ENCODE results near the gene SYTL1.

SYTL1 gene

DNA sequence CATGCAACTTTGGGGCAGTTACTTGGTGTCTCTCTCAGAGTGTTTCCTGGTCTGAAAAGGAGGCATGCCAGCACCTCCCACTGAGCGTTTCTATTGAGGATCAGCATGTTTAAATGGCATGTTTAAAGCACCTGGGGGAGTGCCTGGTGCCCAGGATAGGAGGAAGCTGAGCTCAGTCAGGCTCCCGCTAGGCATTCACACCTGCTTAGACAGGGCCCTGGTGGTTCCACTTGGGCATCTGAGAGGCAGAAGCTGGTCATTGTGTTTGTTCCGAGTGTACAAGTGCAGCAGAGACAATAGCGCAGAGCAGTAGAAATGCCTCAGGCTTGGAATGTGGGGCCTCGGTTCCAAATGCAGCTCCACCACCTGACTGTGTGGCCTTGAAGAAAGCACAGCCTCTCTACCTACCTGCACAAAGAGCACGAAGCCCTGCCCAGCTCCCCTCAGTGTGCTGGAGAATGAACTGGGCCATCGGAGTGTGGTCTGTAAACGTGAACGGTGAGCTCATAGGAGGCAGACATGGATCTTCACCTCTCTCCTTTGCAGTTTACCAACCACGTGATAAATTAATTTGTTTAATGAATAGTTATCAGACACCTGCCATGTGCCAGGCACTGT lies 40.1 kb upstream of the SYTL1 start:
- Histone ChIP-seq H3K4me1 (ENCODE audit: control insufficient read depth, insufficient read depth, low read length, poor library complexity, severe bottlenecking) (peaks cover 42% of the 10 kb centered on the region), H3K36me3 (ENCODE audit: control insufficient read depth, insufficient read depth, low read length) (peaks cover 26% of the 10 kb centered on the region), H3K27ac (ENCODE audit: low read depth, low read length, severe bottlenecking) (no peak overlapping the region), H3K9me3 (ENCODE audit: control insufficient read depth, low read length) (no peaks in the 10 kb centered on the region), H3K4me3 (ENCODE audit: extremely low read depth, insufficient read depth, low read length, poor library complexity, severe bottlenecking) (no peak overlapping the region)
- WGBS, 2 experiments (ENCODE audit: insufficient coverage in 2 of 2) = 83 to 88% methylated on average over 4 to 9 of the region's 10 CpGs

DNA sequence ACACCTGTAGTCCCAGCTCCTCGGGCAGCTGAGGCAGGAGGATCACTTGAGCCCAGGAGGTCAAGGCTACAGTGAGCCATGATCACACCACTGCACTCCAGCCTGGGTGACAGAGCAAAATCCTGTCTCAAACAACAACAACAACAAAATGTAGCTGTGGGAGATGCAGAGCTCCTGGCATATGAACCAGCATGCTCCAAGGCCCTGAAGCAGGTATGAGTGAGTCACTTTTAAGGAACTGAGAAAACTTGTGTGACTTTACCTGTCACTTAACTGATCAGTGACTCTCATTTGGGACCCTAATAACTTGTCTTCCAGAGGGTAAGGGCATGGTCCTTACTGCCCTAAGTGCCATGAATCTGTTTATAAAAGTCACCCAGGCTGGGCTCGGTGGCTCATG lies 39.2 kb upstream of the SYTL1 start:
- Histone ChIP-seq H3K4me3 (ENCODE audit: extremely low read depth, insufficient read depth, low read length, poor library complexity, severe bottlenecking) (no peak overlapping the region), H3K4me1 (ENCODE audit: control insufficient read depth, insufficient read depth, low read length, poor library complexity, severe bottlenecking) (peaks cover 48% of the 10 kb centered on the region), H3K36me3 (ENCODE audit: control insufficient read depth, insufficient read depth, low read length) (peaks cover 19% of the 10 kb centered on the region), H3K9me3 (ENCODE audit: control insufficient read depth, low read length) (no peaks in the 10 kb centered on the region), H3K27ac (ENCODE audit: low read depth, low read length, severe bottlenecking) (no peak overlapping the region)
- WGBS, 2 experiments (ENCODE audit: insufficient coverage in 2 of 2) = 90 to 100% methylated on average over 1 to 2 of the region's 2 CpGs

DNA sequence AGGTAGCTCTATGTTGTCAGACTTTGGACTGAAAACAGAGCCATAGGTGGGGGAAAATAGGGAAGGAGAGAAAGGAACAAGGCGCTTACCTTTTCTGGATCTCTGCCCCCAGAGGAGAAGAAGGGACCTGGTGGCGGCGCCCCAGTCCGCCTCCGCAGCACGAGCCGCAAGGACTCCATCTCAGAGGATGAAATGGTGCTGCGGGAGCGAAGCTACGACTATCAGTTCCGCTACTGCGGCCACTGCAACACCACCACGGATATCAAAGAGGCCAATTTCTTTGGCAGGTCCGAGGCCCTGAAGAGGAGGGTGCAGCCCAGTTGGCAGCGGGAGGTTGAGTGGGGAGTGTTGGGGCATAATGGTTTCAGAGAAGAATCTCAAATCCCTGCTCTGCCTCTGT lies 38.3 kb upstream of the SYTL1 start:
- Histone ChIP-seq H3K27ac (ENCODE audit: low read depth, low read length, severe bottlenecking) (no peak overlapping the region), H3K4me3 (ENCODE audit: extremely low read depth, insufficient read depth, low read length, poor library complexity, severe bottlenecking) (no peak overlapping the region), H3K36me3 (ENCODE audit: control insufficient read depth, insufficient read depth, low read length) (peaks cover 11% of the 10 kb centered on the region), H3K9me3 (ENCODE audit: control insufficient read depth, low read length) (no peaks in the 10 kb centered on the region), H3K4me1 (ENCODE audit: control insufficient read depth, insufficient read depth, low read length, poor library complexity, severe bottlenecking) (peaks cover 41% of the 10 kb centered on the region)
- 91 to 96% methylated on average over 13 to 15 of the region's 15 CpGs for WGBS, 2 experiments (ENCODE audit: insufficient coverage in 2 of 2)

GRCh38 chr1:27306071-27306470 lies 35.8 kb upstream of the SYTL1 start:
- Histone ChIP-seq H3K27ac (ENCODE audit: low read depth, low read length, severe bottlenecking) (no peak overlapping the region), H3K4me3 (ENCODE audit: extremely low read depth, insufficient read depth, low read length, poor library complexity, severe bottlenecking) (no peak overlapping the region), H3K9me3 (ENCODE audit: control insufficient read depth, low read length) (no peaks in the 10 kb centered on the region), H3K36me3 (ENCODE audit: control insufficient read depth, insufficient read depth, low read length) (peaks cover 8% of the 10 kb centered on the region), H3K4me1 (ENCODE audit: control insufficient read depth, insufficient read depth, low read length, poor library complexity, severe bottlenecking) (peaks cover 19% of the 10 kb centered on the region)
- 88 to 96% methylated on average over 9 to 11 of the region's 11 CpGs for WGBS, 2 experiments (ENCODE audit: insufficient coverage in 2 of 2)

GRCh38 chr1:27306892-27307761 lies 34.7 kb upstream of the SYTL1 start:
- WGBS, 2 experiments (ENCODE audit: insufficient coverage in 2 of 2) = 56 to 57% methylated on average over 8 to 10 of the region's 11 CpGs
- H3K4me1 ChIP-seq (ENCODE audit: control insufficient read depth, insufficient read depth, low read length, poor library complexity, severe bottlenecking) = peaks cover 8% of the 10 kb centered on the region
- H3K4me3 ChIP-seq (ENCODE audit: extremely low read depth, insufficient read depth, low read length, poor library complexity, severe bottlenecking) = no peak overlapping the region
- peaks cover 1% of the 10 kb centered on the region for H3K36me3 ChIP-seq (ENCODE audit: control insufficient read depth, insufficient read depth, low read length)
- peak overlapping the region; percentile 36 for H3K27ac ChIP-seq (ENCODE audit: low read depth, low read length, severe bottlenecking)
- H3K9me3 ChIP-seq (ENCODE audit: control insufficient read depth, low read length) = no peaks in the 10 kb centered on the region

DNA sequence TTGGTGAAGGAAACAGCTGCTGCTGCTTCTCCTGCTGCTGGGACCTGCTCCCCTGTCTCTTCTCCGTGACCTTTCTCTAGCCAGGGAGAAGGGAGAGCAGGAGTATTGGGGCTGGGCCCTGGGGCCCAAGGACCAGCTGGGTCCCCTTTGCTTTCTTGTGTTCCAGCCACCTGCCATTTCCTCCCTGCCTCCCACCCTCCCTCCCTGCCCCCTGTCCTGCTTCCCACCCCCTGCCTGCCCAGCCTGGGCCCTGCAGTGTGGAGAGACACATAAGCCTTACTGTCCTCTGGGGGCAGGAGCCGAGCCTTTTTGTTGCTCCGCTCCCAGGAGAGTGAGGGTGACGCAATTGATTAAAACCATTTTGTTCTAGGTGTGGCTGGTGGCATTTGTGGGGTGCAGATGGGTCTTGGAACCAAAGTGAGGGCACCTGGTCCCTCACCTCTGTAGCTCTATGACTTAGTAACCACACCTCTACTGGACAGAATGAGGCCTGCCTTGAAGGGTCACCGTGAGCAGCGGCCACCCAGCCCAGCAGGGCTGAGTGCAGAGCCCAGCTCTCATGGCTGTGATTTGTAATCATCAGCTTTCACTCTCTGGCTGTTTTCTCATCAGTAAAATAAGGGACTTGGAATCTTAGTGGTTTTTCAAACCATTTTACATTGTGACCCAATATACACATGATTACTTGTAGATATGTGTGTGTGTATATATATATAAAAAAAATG lies 33.8 kb upstream of the SYTL1 start:
- H3K27ac ChIP-seq (ENCODE audit: low read depth, low read length, severe bottlenecking) = no peak overlapping the region

DNA sequence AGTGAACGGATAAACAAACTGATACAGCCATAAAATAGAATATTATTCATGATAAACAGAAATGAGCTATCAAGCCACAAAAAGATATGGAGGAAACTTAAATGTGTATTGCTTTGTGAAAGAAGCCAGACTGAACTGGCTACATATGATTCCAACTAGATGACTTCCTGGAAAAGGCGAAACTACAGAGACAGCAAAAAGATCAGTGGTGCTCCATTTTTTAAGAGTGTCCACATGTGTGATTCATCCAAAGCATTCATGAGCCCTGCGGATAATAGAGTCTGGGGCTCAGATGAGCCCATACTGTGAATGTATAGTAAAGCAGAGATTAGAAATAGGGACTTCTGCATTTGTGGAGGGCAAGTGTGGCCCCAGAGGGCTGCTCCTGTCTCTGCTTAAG lies 27.7 kb upstream of the SYTL1 start:
- peaks cover 2% of the 10 kb centered on the region for H3K4me1 ChIP-seq (ENCODE audit: control insufficient read depth, insufficient read depth, low read length, poor library complexity, severe bottlenecking)
- H3K27ac ChIP-seq (ENCODE audit: low read depth, low read length, severe bottlenecking) = no peak overlapping the region
- H3K9me3 ChIP-seq (ENCODE audit: control insufficient read depth, low read length) = no peaks in the 10 kb centered on the region
- 93% methylated on average over 2 of the region's 3 CpGs for WGBS, 2 experiments (ENCODE audit: insufficient coverage in 2 of 2)
- no peaks in the 10 kb centered on the region for H3K36me3 ChIP-seq (ENCODE audit: control insufficient read depth, insufficient read depth, low read length)
- H3K4me3 ChIP-seq (ENCODE audit: extremely low read depth, insufficient read depth, low read length, poor library complexity, severe bottlenecking) = no peak overlapping the region

More for the DNA sequence above, 33.8 kb upstream of the SYTL1 start:
- Histone ChIP-seq H3K4me3 (ENCODE audit: extremely low read depth, insufficient read depth, low read length, poor library complexity, severe bottlenecking) (no peak overlapping the region), H3K36me3 (ENCODE audit: control insufficient read depth, insufficient read depth, low read length) (no peaks in the 10 kb centered on the region), H3K4me1 (ENCODE audit: control insufficient read depth, insufficient read depth, low read length, poor library complexity, severe bottlenecking) (peaks cover 8% of the 10 kb centered on the region), H3K9me3 (ENCODE audit: control insufficient read depth, low read length) (no peaks in the 10 kb centered on the region)
- WGBS, 2 experiments (ENCODE audit: insufficient coverage in 2 of 2) = 78 to 100% methylated on average over 1 to 6 of the region's 6 CpGs

DNA sequence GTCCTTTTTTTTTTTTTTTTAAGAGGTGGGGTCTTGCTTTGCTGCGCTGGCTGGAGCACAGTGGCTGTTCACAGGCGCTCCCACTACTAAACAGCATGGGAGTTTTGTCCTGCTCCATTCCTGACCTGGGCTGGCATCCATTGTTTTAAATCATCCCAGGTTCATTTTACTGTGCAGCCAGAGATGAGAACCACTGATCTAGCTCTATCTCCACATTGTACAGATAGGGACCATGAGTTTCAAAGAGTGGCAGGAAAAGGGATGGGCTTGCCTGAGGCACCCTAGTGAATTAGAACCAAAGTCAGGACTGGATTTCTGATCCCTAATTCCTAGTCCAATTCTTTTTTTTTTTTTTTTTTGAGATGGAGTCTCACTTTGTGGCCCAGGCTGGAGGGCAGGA lies 27.1 kb upstream of the SYTL1 start:
- Histone ChIP-seq H3K9me3 (ENCODE audit: control insufficient read depth, low read length) (no peaks in the 10 kb centered on the region), H3K4me3 (ENCODE audit: extremely low read depth, insufficient read depth, low read length, poor library complexity, severe bottlenecking) (no peak overlapping the region), H3K27ac (ENCODE audit: low read depth, low read length, severe bottlenecking) (no peak overlapping the region), H3K36me3 (ENCODE audit: control insufficient read depth, insufficient read depth, low read length) (no peaks in the 10 kb centered on the region), H3K4me1 (ENCODE audit: control insufficient read depth, insufficient read depth, low read length, poor library complexity, severe bottlenecking) (peaks cover 2% of the 10 kb centered on the region)
- WGBS, 2 experiments (ENCODE audit: insufficient coverage in 2 of 2) = 83 to 95% methylated on average over 1 to 2 of the region's 2 CpGs

DNA sequence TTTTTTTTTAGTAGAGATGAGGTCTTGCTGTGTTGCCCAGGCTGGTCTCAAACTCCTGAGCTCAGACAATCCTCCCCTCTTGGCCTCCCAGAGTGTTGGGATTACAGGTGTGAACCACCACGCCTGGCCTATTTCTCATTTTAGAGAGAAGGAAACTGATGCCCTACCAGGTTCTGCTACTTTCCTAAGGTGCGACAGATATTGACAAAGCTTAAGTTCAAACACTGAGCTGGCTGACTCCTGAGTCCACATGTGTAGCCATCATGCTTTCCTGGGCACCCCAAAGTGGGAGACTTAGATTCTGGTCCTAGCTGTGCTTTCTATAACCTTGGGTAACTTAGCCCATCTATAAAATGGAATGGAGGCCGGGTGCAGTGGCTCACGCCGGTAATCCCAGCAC lies 25.0 kb upstream of the SYTL1 start:
- no peaks in the 10 kb centered on the region for H3K36me3 ChIP-seq (ENCODE audit: control insufficient read depth, insufficient read depth, low read length)
- 93 to 96% methylated on average over 5 of the region's 5 CpGs for WGBS, 2 experiments (ENCODE audit: insufficient coverage in 2 of 2)

GRCh38 chr1:27318136-27318535 lies 23.7 kb upstream of the SYTL1 start:
- Histone ChIP-seq H3K27ac (ENCODE audit: low read depth, low read length, severe bottlenecking) (peak overlapping the region; percentile 24), H3K9me3 (ENCODE audit: control insufficient read depth, low read length) (no peaks in the 10 kb centered on the region), H3K4me1 (ENCODE audit: control insufficient read depth, insufficient read depth, low read length, poor library complexity, severe bottlenecking) (peaks cover 3% of the 10 kb centered on the region), H3K36me3 (ENCODE audit: control insufficient read depth, insufficient read depth, low read length) (no peaks in the 10 kb centered on the region), H3K4me3 (ENCODE audit: extremely low read depth, insufficient read depth, low read length, poor library complexity, severe bottlenecking) (no peak overlapping the region)
- WGBS, 2 experiments (ENCODE audit: insufficient coverage in 2 of 2) = 67 to 80% methylated on average over 3 to 4 of the region's 4 CpGs

More for the DNA sequence above, 25.0 kb upstream of the SYTL1 start:
- Histone ChIP-seq H3K27ac (ENCODE audit: low read depth, low read length, severe bottlenecking) (no peak overlapping the region), H3K4me1 (ENCODE audit: control insufficient read depth, insufficient read depth, low read length, poor library complexity, severe bottlenecking) (peaks cover 2% of the 10 kb centered on the region), H3K9me3 (ENCODE audit: control insufficient read depth, low read length) (no peaks in the 10 kb centered on the region), H3K4me3 (ENCODE audit: extremely low read depth, insufficient read depth, low read length, poor library complexity, severe bottlenecking) (no peak overlapping the region)
